GM18870 (cell line): ENCODE data around the gene USP37.

Experiments
- ATAC-seq: cut with Tn5 transposase; IDR thresholded peaks from one replicate; pipeline ENCODE4 v1.9.1; 2021; ENCODE audit warnings: moderate library complexity; ENCODE audit not compliant: unreplicated experiment

Gene USP37

GRCh38 chr2:218479595-218479994 lies 88.6 kb downstream of the USP37 start:
- no peak for ATAC-seq

- no peak for ATAC-seq
These were observed 89.6 kb downstream of the USP37 start for GRCh38 chr2:218478544-218478943.

- ATAC-seq, result no peak
These were observed 90.9 kb downstream of the USP37 start for GRCh38 chr2:218477247-218477646.

- ATAC-seq, result no peak
These were observed 91.5 kb downstream of the USP37 start for GRCh38 chr2:218476676-218477075.

- no peak for ATAC-seq
These were observed 93.6 kb downstream of the USP37 start for GRCh38 chr2:218474527-218474926.

GRCh38 chr2:218472988-218473387 lies 95.2 kb downstream of the USP37 start:
- ATAC-seq, result no peak

- ATAC-seq, result no peak
These were observed 96.2 kb downstream of the USP37 start for GRCh38 chr2:218471982-218472381.

GRCh38 chr2:218471036-218471435 lies 97.1 kb downstream of the USP37 start:
- no peak for ATAC-seq

GRCh38 chr2:218470448-218470847 lies 97.7 kb downstream of the USP37 start:
- ATAC-seq, result no peak

GRCh38 chr2:218465987-218466633 lies 102.0 kb downstream of the USP37 start:
- ATAC-seq, result no peak

GRCh38 chr2:218458598-218458997 lies 109.6 kb downstream of the USP37 start:
- no peak for ATAC-seq

GRCh38 chr2:218456849-218457248 lies 111.3 kb downstream of the USP37 start:
- no peak for ATAC-seq

- ATAC-seq, result no peak
These were observed 116.1 kb downstream of the USP37 start for GRCh38 chr2:218452079-218452478.

GRCh38 chr2:218448934-218449333 lies 119.2 kb downstream of the USP37 start:
- no peak for ATAC-seq

- no peak for ATAC-seq
These were observed 121.1 kb downstream of the USP37 start for GRCh38 chr2:218447072-218447471.

GRCh38 chr2:218446547-218446946 lies 121.6 kb downstream of the USP37 start:
- ATAC-seq, result no peak

GRCh38 chr2:218445602-218446001 lies 122.5 kb downstream of the USP37 start:
- ATAC-seq, result no peak

GRCh38 chr2:218444692-218445357 lies 123.3 kb downstream of the USP37 start:
- ATAC-seq, result no peak

- ATAC-seq, result no peak
These were observed 129.6 kb downstream of the USP37 start for GRCh38 chr2:218438596-218438995.

GRCh38 chr2:218437969-218438368 lies 130.2 kb downstream of the USP37 start:
- no peak for ATAC-seq

- ATAC-seq, result no peak
These were observed 131.2 kb downstream of the USP37 start for GRCh38 chr2:218436992-218437391.
